Measurements from ENCODE around the gene HSD17B1.
A peak's percentile ranks its signal among the peaks of the same experiment; 100 is the strongest.

The HSD17B1 gene

GRCh38 chr17:42520540-42520951 lies 32.2 kb upstream of the HSD17B1 start:
- Histone ChIP-seq H3K9ac (ENCODE audit: low read length) (no peak overlapping the region), H3K9me3 (ENCODE audit: insufficient read depth, low read length) (no peaks in the 10 kb centered on the region), H3K4me3 (ENCODE audit: insufficient read depth, low read length, poor library complexity, severe bottlenecking) (no peak overlapping the region), H3F3A (ENCODE audit: insufficient read depth) (no peaks in the 10 kb centered on the region), H3K27me3 (ENCODE audit: low read length) (no peaks in the 10 kb centered on the region), H3K9me2 (replicated peaks; ENCODE audit: insufficient read depth, low read length) (no peaks in the 10 kb centered on the region), H3K36me3 (ENCODE audit: low read length) (no peaks in the 10 kb centered on the region), H4K20me1 (ENCODE audit: low read depth, low read length) (no peaks in the 10 kb centered on the region), H3K79me2 (ENCODE audit: insufficient read depth, low read length) (no peaks in the 10 kb centered on the region), H2AFZ (ENCODE audit: low read depth, low read length, severe bottlenecking) (no peak overlapping the region), H3K4me2 (ENCODE audit: low read depth, low read length, poor library complexity, severe bottlenecking) (no peak overlapping the region), H3K27ac (ENCODE audit: low read depth, low read length) (no peak overlapping the region)
- TF ChIP-seq CTCF (IDR thresholded peaks at IDR 0.05; ENCODE audit: insufficient read depth, low read length, poor library complexity, severe bottlenecking) (peak; percentile 14), EZH2phosphoT487 (conservative IDR thresholded peaks at IDR 0.05; ENCODE audit: low read length) (no peak)

- no peaks in the 10 kb centered on the region for H3K9me3 ChIP-seq (ENCODE audit: insufficient read depth, low read length)
- no peak overlapping the region for H3K4me3 ChIP-seq (ENCODE audit: insufficient read depth, low read length, poor library complexity, severe bottlenecking)
- no peak overlapping the region for H3K4me2 ChIP-seq (ENCODE audit: low read depth, low read length, poor library complexity, severe bottlenecking)
- no peaks in the 10 kb centered on the region for H4K20me1 ChIP-seq (ENCODE audit: low read depth, low read length)
- no peaks in the 10 kb centered on the region for H3K79me2 ChIP-seq (ENCODE audit: insufficient read depth, low read length)
- no peaks in the 10 kb centered on the region for H3K36me3 ChIP-seq (ENCODE audit: low read length)
- no peaks in the 10 kb centered on the region for H3K9me2 ChIP-seq (replicated peaks; ENCODE audit: insufficient read depth, low read length)
- H3K27me3 ChIP-seq (ENCODE audit: low read length), result no peaks in the 10 kb centered on the region
- no peak overlapping the region for H3K27ac ChIP-seq (ENCODE audit: low read depth, low read length)
- H3K9ac ChIP-seq (ENCODE audit: low read length), result no peak overlapping the region
- no peak overlapping the region for H2AFZ ChIP-seq (ENCODE audit: low read depth, low read length, severe bottlenecking)
- TF ChIP-seq EZH2phosphoT487 (conservative IDR thresholded peaks at IDR 0.05; ENCODE audit: low read length), result no peak
- TF ChIP-seq CTCF (IDR thresholded peaks at IDR 0.05; ENCODE audit: insufficient read depth, low read length, poor library complexity, severe bottlenecking), result no peak
- H3F3A ChIP-seq (ENCODE audit: insufficient read depth), result no peaks in the 10 kb centered on the region
These were observed 31.7 kb upstream of the HSD17B1 start for GRCh38 chr17:42521036-42521435.

- Histone ChIP-seq H3K9me2 (replicated peaks; ENCODE audit: insufficient read depth, low read length) (no peaks in the 10 kb centered on the region), H3K9ac (ENCODE audit: low read length) (no peak overlapping the region), H3K27ac (ENCODE audit: low read depth, low read length) (no peak overlapping the region), H3K36me3 (ENCODE audit: low read length) (no peaks in the 10 kb centered on the region), H4K20me1 (ENCODE audit: low read depth, low read length) (no peaks in the 10 kb centered on the region), H3K4me2 (ENCODE audit: low read depth, low read length, poor library complexity, severe bottlenecking) (no peak overlapping the region), H3K4me3 (ENCODE audit: insufficient read depth, low read length, poor library complexity, severe bottlenecking) (no peak overlapping the region), H2AFZ (ENCODE audit: low read depth, low read length, severe bottlenecking) (no peak overlapping the region), H3F3A (ENCODE audit: insufficient read depth) (no peaks in the 10 kb centered on the region), H3K27me3 (ENCODE audit: low read length) (no peaks in the 10 kb centered on the region), H3K9me3 (ENCODE audit: insufficient read depth, low read length) (no peaks in the 10 kb centered on the region), H3K79me2 (ENCODE audit: insufficient read depth, low read length) (no peaks in the 10 kb centered on the region)
- TF ChIP-seq CTCF (IDR thresholded peaks at IDR 0.05; ENCODE audit: insufficient read depth, low read length, poor library complexity, severe bottlenecking) (no peak), EZH2phosphoT487 (conservative IDR thresholded peaks at IDR 0.05; ENCODE audit: low read length) (no peak)
These were observed 31.0 kb upstream of the HSD17B1 start for GRCh38 chr17:42521666-42522262.
